GM12873 (cell line): ENCODE results near the gene TRERF1.

ENCODE experiments used
- TF ChIP-seq, protein P1 (sequence below): IDR thresholded peaks from 2 replicates; pipeline ENCODE4 v1.5.1; 2012; ENCODE audit warnings: low read depth, mild to moderate bottlenecking, moderate library complexity, low read length, control low read depth; ENCODE audit not compliant: insufficient read depth; ENCODE audit errors: missing control alignments

The TRERF1 gene

DNA sequence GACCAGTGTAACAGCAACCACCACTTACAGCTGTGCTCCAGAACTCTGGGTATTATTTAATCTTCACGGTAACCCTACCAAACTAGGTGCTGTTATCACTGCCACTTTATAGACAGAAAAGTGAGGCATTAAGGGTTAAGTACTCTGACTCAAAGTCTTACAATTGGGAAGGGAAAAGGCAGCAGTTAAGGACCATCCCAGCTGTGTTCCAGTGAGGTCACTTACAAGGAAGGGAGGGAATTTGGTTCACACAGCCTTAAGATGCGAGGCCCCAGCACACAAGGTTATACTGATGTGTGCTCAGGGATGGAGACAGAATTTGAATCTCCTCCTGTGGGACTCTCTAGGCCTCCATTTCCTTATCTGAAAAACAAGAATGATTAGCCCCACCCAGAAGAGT, 46.7 kb downstream of the TRERF1 start:
- TF ChIP-seq, protein P1, sequence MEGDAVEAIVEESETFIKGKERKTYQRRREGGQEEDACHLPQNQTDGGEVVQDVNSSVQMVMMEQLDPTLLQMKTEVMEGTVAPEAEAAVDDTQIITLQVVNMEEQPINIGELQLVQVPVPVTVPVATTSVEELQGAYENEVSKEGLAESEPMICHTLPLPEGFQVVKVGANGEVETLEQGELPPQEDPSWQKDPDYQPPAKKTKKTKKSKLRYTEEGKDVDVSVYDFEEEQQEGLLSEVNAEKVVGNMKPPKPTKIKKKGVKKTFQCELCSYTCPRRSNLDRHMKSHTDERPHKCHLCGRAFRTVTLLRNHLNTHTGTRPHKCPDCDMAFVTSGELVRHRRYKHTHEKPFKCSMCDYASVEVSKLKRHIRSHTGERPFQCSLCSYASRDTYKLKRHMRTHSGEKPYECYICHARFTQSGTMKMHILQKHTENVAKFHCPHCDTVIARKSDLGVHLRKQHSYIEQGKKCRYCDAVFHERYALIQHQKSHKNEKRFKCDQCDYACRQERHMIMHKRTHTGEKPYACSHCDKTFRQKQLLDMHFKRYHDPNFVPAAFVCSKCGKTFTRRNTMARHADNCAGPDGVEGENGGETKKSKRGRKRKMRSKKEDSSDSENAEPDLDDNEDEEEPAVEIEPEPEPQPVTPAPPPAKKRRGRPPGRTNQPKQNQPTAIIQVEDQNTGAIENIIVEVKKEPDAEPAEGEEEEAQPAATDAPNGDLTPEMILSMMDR, result no peak

DNA sequence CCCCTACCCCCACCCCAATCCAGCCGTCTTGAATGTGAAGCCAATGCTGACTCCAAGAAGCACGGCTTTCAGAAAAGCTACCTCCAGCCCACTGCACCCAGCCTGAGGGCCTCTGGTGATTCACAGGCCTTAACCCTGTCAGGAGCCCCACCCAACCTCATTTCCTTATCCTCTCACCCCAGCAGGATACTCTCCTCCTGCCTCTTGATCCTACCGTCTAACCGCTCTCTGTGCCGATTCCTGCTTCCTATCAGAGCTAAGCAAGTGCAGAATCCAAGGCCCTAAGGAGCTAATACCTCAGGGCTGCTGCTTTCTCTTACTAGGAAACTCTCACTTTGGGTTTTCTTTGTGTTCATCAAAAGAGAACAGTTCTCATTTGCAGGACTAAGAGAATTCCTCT, 47.2 kb downstream of the TRERF1 start:
- TF ChIP-seq, protein P1, result no peak

DNA sequence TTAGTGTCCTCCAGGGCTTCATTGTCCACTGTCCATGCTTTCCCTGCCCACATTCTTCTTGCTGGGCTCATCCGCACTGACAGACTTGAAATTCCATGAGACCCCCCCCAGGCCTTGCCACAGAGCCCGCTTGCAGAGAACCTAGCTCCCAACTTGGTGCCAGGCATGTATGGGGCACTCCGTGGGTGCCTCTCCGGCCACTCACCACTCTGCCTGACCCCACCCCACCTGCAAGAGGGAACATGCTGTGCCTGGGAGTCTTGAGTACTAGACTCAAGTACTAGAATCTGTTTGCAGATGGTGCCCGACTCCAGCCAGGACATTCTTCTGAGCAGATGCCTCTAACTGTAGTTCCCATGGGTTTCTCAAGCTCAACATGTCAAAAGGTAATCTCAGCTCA, 47.9 kb downstream of the TRERF1 start:
- TF ChIP-seq, protein P1, result no peak

DNA sequence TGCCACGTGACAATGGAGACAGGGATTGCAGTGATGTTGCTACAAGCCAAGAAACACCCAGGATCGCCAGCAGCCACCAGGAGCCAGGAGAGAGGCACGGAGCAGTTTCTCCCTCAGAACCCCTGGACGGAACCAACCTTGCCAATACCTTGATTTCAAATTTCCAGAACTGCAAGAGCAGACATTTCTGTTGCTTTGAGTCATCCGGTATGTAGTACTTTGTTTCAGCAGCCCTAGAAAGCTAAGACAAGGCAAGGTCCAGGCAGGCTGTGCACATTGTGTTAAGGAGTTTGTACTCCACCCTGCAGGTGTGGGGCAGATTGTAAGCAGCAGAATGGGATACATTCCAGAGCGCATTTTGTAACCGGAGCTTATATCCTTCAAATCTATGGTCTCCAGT, 48.3 kb downstream of the TRERF1 start:
- TF ChIP-seq, protein P1, result no peak

DNA sequence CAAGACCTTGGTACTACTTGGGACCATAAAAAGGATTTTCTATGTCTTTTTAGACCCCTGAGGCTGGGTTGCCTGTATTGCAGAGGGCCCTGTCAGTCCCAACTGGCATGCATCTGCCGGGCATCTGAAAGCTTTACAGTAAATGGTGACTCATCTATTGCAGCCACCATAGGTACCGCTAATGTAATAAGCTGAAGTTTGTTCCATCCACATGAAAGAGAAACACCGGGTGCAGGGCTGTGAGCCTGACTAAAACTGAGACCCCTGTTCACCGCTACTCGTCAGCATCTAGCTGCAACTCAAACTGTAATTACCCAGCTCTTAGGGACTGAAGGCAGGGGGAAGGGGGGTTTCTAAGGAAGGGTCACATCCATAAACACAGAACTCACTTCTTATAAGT, 49.5 kb downstream of the TRERF1 start:
- TF ChIP-seq, protein P1, result no peak

DNA sequence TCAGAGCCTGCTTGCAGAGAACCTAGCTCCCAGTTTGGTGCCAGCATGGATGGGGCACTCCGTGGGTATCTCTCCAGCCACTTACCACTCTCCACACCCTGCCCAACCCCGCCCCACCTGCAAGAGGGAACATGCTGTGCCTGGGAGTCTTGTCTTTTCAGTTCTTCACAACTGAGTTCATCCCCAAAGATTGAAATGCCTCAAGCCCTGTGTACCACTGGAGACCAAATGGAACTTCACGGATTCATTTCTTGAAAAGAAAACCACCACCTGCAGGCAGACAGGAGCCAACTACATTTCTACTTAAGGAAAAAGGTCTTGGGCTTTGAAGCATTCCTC, 50.1 kb downstream of the TRERF1 start:
- TF ChIP-seq, protein P1, result no peak

DNA sequence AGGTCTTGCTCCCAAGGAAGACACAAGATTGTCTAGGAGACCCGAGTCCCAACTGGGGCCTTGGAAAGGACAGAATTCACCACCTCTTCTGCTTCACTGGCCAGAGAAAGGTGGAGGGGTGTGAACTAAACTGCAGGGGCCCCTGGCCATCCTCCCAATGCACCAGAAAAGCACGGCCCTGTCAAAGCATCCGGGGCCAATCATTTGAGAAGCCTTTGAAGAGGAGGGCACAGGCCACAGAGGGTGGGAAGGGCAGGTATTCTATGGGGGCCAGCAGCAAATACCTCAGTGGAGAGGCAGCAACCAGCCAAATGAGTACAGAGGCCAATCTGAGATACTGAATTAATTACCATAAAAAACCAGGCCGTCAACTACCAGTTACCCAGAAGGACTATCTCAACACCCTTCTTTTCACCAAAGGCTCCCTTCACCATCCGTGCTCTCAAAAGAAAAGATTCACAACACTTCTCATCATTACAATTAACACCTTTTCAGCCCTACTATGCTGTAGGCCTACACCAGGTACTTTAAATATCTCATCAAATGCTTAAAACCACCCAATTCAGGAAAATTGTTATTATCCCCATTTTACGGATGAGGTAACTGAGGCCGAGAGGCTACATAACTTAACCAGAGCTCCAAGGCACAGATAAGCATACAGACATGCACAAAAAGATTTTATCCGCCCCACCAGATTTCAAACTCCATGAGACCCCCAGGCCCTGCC, 50.7 kb downstream of the TRERF1 start:
- TF ChIP-seq, protein P1, result no peak
